Activated CD8-positive, alpha-beta memory T cell treated with anti-CD3 and anti-CD28 coated beads for 4 hours (primary cell): ENCODE results near the gene CCDC178.
"Not testable (repeated sequence)": the region's sequence is repeated elsewhere in the genome, so short reads cannot be mapped to it uniquely, and the experiment has no call there.

Experiments used
- DNase-seq, 2 donors: peaks; one replicate each; pipeline ENCODE4 v3.0.0-alpha.2; 2020; ENCODE audit warnings: low read depth in 2 of 2

The CCDC178 gene

DNA sequence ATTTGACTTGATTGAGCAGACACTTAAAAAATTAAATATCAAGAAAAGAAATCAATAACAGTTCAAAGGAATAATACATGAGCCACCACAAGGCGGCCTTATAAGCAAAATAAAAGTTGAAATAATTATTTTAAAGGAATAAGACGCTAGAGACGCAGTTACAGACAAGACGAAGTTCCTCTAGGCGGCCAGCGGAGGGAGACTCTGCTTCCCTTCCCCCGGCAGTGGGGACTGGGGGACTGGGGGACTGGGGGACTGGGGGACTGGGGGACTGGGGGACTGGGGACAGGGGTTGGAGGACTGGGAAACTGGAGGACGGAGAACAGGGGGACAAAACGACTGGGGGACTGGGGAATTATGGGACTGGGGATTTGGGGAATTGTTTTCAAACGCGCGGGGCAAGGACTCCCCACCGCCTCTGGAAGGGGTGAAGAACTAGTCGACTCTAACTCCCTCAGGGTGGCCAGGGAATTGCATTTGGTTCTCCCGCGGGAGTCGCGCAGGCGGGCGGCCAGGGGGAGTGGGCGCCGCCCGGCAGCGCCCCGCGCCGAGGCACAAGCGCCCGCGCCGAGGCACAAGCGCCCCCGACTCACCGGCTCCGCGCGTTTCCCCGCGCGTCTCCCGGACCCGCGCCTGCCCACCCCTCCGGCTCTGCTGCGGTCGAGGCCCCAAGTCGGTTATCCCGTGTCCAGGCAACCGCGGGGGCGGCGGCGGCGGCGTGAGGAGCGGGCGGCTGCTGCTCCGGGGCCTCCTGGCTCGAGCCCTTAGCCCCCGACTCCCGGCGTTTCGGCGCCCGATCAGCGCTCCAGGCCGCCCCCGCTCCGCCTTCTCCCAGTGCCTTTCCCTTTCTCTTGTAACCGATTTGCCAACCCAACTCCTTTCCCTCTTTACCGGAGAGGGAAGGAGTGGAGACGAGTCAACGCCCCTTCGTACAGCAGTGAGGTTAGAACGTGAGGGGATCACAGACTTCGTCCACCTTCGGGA is at the start of gene CCDC178:
Gene CCDC178 (minus strand): TSS at position 662 of the 984 bp plus-strand sequence. CDS start 28,633 bp downstream, outside the sequence.
- no peak for DNase-seq

- no peak for DNase-seq
Measured at GRCh38 chr18:33483908-33484307, 43.4 kb upstream of the CCDC178 start.

DNA sequence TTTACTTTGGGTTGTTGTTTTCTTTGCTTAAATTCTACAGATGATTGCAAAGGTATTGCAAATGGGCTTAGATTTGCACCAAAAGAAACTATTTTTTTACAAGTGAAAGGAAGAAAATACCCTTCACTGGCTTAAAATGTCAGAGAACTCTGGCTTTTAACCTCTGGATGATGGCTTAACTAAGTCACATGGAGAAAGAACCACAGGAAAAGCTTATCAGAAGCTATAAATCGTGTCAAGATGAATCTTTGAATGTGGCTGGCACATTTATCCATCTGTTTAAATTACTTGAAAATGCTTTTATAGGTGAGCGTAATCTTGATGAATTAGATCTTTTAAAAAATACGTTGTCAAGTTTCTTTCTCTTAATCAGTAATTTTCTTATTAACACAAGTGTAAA is 32.0 kb upstream of the CCDC178 start:
- DNase-seq = no peak

GRCh38 chr18:33470216-33470615 is 29.7 kb upstream of the CCDC178 start:
- no peak for DNase-seq

DNA sequence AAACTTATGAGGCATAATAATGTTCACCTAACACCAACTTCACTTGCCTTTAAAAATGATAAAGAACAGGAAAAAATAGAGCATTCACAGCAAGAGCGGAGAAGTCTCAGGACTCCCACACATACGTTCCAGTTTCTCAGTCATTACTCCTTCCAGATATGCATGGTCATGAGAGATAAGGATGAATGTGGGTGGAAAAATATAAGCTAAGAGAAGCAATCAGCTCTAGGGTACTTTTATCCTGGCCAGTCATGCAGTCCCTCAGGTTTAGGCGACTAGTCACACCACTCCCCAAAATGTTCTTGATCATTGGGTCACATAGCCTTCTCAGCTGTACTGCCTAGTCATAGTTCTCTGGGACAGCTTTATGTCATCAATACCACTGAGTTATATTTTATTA is 29.2 kb upstream of the CCDC178 start:
- no peak for DNase-seq

DNA sequence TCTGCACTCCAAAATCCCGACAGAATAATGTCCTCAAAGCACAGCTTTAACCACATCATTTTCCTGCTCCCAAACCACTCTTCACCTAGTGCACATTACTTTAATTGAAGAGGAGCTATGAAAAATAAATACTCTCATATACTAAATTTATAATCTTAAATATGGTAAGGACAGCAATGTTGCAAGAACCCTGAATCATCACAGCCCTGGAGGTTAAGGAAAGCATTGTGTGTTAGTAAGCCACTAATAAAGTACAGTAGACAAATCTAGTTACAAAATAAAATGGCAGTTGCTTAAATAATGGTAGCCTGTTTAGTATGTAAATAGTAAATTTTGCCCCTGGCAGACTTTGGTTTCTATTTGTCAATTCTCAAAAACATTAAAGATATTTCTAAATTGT is 27.0 kb upstream of the CCDC178 start:
- no peak for DNase-seq

DNA sequence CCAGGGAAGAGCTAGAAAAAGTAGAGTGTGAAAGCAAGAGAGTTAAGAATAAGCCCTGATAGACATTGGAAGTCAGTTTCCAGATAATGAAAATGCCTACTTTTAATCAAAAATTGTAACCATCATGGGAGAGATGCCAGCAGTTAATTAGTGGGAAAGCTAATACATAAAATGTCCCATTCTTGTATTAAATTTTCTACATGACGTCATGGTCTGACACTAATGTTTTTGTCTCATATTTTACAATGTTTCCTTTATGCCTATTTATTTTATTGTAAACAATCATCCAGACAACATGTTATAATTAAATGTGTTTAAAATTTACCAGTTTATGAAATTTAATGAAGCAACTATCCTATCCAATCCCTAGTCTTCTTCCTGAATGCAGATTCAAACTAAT is 26.3 kb upstream of the CCDC178 start:
- no peak for DNase-seq

GRCh38 chr18:33460681-33461080 is 20.2 kb upstream of the CCDC178 start:
- no peak for DNase-seq

DNA sequence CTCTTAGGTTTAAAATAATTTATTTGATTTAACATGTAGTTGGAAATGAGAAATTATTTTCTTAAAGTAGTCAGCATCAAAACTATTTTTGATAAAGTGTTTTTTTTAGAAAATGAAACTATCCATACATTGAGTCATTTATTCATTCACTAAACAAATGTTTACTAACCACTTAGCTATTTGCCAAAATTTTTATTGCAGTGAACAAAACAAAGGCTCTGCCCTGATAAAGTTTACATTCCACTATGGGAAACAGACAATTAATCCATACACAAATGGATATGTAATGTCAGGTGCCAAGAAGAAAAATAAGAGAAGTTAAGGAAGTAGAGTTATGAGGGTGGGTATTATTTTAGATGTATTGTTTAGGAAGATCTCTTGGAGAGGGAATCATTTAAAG is 19.1 kb upstream of the CCDC178 start:
- DNase-seq = no peak

DNA sequence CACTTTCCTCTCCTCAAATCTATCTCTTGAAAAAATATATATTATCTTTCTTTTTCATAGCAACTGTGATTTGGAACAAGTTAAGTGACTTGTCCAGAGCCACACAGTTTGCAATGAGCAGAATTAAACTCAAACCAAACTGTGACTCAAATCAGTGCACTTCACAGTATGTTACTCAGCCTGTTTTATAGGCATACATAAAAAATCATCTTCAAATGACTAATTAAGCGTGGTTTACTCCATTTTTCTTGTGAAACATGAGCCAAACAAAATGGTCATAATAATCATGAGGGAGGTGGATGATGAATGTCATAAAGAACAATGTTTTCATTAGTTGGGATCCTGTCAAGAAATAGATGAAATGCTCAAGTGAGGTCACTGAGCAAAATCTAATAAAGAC is 6.1 kb upstream of the CCDC178 start:
- no peak for DNase-seq

DNA sequence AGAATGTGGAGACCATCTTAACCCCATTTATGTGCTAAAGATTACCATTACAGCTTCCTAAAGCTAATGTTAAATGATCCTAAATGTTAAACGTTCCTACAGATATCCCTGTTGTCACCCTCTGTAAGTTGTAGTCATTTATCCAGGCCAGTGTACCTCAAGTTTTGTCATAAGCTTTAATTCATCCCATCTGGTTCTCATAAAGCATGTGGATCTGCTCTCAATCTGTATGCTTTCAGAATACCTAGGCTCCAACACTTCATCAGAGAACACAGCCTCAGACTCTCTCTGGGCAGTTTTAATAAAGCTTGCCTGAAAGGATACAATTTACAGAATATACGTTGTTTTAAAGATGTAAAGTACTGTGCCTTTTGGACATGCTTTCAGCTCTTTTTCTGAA is 4.2 kb upstream of the CCDC178 start:
- DNase-seq = no peak

DNA sequence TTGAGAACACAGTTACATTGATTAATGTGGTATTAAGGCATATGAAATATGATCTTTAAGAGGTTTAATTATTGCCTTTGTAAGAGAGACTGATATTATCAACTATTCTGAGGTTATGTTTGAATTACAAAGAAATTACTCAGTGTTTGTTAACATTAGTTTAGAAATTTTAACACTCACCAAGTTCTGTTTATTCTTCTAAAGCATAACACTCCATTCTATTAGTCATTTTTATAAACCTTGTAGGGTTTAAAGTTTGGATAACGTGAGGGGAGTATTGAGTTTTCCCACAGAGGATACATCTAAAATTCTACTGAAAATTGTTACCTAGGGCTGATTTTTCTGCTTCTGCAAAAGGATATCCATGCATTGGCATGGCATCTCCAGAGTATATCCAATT is 7.7 kb downstream of the CCDC178 start:
- DNase-seq = no peak

- no peak for DNase-seq
Measured at GRCh38 chr18:33427549-33427948, 13.0 kb downstream of the CCDC178 start.

DNA sequence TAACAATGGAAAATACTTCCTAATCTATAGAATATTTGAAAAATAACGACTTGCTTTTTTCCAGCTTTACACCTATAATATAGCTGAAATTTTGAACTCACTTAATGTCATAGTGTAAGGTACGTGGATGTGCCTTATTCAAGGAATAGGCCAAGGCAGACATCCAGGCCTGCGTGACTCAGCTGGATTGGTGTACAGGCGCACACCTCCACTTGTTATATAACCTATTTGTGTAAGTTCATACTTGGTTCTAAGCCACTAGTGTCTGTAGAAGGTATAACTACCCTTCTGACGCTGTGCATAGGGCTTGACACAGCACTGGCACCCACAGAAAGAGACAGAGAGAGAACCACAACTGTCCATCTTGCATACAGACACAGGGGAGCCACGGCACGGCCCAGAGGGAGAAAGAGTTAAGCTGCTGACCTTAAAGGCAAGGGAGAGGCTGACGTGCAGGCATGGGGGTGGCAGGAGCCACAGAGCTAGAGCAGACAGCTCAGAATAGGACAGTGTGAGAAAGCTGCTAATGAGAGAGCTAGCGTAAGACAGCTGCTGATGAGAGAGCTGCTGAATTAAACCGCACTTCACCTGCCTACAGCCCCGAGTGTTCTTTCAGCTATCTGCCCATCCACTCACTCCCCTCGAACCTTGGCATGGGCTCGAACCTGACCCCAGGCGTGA is 16.1 kb downstream of the CCDC178 start:
- no peak for DNase-seq

GRCh38 chr18:33421225-33421624 is 19.3 kb downstream of the CCDC178 start:
- no peak for DNase-seq

DNA sequence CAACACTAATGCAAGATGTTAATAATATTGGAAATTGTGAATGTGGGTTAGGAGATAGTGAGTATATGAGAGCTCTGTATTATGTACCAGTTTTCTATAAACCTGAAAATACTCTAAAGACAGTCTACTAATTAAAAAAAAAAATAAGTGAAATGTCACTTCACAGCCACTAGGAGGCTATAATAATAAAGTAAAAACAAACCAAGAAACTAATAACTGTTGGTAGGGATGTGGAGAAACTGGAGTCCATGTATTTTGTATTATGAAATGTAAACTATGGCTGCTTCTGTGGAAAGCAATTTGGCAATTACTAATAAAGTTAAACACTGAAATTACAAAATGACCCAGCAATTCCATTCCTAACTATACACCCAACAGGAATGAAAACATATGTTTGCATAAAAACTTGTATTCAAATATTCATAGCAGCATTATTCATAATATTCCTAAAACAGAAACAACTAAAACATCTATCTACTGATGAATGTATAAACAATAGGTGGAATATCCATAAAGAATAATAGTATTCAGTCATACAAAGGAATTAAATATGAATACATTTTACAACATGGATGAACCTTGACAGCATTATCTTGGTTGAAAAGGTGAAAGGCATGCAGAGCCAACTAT is 36.2 kb downstream of the CCDC178 start:
- DNase-seq = no peak

GRCh38 chr18:33398939-33399338 is 41.6 kb downstream of the CCDC178 start:
- not testable (repeated sequence) for DNase-seq

DNA sequence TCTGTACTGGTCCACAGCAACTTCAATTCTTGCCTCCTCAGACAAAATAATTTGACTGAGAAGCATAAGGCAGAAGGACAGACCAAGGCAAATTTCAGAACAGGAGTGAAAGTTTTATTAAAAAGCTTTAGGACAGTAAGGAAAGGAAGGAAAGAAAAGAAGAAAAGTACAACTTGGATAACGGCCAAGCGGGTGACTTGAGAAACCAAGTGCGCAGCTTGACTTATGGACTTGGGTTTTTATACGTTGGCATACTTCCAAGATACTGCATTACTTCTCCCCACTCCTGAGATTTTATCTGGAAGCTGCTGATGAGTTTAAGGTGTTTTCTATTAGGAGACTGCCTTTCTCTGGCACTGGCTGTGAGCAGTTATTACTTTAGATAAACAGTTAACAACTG is 64.7 kb downstream of the CCDC178 start:
- DNase-seq = no peak

GRCh38 chr18:33372442-33372841 is 68.1 kb downstream of the CCDC178 start:
- no peak for DNase-seq

DNA sequence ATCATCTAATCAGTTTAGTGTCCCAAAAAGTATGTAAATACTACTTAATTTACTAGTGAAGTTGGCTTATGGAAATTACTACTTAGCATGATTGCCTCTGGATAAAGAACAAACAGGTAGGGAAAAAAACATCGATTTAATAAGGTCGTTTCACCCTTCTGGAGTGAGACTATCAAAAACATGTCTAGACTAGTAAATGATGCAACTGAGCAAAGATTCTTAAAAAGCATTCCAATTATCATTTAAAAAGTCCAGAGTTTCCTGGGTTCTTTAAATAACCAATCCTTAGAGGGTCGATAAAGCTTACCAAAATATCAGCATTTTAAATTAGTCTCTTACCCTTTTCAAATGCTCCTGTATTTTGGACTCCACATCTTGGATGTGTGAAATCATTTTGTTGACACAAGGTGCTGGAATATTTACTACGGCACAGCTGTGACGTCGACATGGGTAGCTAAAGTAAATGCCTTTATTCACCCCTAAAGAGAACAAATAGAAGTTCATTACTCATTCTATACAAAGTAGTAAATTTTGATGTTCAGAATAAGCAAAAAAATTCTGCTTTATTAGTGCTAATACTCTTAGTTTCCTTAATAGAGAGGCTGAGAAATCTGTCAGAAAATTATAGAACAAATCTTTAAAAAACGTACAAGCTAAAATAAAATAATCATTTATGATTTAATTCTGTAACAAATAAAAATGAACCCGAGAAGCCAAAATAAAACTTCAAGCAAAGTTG is 70.6 kb downstream of the CCDC178 start:
- DNase-seq = no peak

DNA sequence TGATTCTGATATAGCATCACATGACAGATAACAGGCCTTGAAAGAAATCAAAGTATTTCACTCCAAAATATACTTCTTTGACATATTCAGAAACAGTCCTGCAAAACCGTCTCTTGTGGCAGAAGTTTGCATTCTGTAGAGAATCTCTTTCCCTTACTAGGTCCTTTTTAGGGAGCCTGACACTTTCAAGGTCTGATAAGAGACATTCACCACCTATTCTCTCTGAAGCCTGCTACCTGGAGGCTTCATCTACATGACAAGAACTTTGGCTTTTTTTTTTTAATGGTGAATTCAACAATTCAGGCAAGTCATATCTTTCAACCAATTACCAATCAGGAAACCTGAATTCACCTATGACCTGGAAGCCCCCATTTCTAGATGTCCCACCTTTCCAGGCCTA is 83.8 kb downstream of the CCDC178 start:
- DNase-seq = no peak

DNA sequence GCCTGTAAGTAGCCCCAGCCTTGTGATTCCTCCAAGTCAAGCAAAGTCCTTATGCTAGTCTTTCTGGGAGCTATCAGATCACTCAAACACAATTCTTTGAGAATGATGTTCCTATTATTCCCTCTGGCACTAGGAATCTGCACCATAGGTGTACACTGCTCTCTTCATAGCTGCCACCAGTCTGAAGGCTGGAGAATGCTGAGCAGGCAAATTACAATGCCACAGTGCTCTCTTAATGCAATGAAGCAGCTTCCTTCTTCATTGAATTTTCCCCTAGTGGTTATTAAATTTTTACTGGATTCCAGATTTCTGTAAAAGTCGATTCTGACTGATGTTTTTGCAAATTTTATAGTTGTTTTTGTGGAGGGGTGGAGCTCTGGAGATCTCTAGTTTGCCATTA is 84.8 kb downstream of the CCDC178 start:
- DNase-seq = no peak
